NCI-H748 (cell line): Measurements from ENCODE around the gene MAP7D1.
"Not testable (repeated sequence)": the region's sequence is repeated elsewhere in the genome, so short reads cannot be mapped to it uniquely, and the experiment has no call there.

ENCODE experiments used
- DNase-seq: peaks from one replicate; lab custom pipeline; 2025; ENCODE audit not compliant: unreplicated experiment; lab: John Stamatoyannopoulos, UW

Gene MAP7D1

DNA sequence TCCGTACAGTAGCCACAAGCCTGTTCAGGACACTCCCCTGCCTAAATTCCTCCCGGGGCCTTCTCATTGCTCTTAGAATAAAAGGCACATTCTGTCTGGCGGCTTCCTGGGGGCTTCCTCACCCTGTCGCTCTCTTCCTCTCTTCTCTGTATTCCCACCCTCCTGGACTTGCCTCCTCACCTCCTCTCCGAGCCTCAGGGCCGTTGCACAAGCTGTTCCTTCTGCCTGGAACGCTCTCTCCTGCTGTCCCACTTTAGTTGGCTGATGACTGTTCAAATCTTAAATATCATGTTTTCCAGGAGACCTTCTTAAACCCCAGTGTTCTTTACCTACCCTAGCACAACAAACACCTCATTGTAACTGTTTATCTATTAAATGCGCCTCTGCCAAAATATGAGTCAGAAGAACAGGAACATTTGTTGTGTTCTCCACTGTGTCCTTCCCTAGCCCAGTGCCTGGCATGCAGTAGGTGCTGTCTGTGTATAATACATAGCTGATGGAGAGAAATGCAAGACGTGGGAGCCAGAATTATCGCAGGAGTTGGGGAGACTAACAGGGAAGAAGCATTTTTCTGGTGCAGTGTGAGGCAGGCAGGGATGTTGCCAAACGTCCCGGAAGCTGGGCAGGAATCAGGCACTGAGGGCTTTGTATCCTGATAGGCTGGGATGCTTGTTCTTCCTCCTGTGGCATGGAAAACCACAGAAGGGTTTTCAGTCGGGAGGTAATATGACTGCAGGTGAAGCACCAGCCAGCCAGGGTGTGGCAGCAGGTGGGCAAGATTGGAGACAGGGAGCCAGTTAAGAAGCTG is 44.2 kb downstream of the MAP7D1 start:
- no peak for DNase-seq

DNA sequence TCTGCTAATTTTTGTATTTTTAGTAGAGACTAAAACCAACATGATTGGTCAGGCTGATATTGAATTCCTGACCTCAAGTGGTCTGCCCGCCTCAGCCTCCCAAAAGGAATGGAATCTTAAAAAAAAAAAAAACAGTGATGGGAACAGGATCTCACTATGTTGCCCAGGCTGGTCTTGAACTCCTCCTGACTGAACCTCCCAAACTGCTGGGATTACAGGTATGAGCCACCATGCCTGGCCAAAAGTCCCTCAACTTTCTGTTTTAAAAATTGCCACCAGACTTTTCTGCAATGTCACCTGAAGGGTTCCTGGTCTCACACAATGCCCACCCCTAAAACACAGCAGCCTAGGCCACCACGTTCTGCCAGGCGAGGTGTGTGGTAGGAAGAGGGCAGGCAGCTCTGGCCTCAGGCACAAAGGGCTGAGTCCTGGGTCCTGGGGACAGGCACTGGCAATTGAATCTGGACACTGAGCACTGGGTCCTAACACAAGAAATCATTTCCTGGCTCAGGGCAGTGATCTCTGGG is 47.1 kb downstream of the MAP7D1 start:
- DNase-seq, result no peak

DNA sequence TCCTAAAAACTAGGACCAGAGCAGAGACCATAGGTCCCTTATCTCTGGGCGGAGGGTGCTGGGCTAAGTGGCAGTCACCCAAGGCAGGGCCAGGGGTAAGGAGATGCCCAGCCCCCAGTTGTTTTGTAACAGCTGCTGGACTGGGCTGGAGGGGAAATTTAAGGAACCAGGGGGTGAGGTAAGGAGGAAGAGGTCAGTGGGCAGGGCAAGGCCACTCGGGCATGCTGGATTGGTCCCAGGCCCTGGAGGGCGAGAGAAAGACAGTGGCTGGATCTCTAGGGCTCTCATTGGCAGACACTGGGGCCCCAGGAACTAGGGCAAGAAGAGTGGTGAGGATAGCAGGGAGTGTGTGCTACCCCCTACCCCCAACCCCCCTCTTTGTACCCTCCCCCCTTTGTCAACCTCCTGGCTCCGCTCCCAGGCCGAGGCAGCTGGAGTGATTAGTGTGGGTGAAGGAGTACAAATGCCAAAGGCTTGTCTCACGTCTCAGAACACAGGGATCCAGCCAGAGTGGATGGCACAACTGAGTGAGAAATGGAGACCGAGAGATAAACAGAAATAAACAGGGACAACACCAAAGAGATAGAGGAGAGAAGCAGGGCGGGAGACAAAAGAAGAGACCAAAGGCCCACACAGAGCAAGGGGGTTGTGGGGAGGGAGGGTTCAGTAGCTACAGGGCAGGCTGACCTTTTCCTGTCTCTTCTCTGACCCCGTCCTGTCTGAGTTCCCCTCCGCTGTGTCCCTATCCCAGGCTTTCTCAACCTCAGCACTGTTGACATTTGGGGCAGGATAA is 47.8 kb downstream of the MAP7D1 start:
- no peak for DNase-seq

DNA sequence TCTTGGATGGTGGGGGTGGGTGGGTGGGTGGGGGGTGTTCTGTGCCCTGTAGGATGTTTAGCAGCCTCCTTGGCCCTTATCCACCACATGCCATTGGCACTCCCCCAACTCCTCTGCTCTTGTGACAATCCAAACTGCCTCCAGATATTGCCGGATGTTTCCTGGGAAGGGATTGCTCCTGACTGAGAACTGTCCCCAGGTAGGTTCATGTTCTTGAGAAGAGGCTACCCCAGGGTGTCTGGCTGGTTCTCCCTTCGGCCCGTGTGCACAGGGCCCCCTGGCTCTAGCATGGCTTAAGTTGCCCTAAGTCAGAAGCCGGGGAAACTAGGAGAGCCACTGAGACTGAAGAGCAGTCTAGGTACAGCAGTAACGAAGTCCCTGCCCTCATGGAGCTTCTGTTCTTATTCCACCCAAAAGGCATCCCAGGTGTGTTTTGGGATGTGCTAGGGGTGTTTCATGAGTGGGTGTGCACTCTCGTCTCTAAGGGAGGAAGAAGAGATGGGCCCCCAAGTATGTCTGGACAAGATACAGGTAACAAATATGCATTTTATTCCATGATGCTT is 48.5 kb downstream of the MAP7D1 start:
- DNase-seq, result no peak

DNA sequence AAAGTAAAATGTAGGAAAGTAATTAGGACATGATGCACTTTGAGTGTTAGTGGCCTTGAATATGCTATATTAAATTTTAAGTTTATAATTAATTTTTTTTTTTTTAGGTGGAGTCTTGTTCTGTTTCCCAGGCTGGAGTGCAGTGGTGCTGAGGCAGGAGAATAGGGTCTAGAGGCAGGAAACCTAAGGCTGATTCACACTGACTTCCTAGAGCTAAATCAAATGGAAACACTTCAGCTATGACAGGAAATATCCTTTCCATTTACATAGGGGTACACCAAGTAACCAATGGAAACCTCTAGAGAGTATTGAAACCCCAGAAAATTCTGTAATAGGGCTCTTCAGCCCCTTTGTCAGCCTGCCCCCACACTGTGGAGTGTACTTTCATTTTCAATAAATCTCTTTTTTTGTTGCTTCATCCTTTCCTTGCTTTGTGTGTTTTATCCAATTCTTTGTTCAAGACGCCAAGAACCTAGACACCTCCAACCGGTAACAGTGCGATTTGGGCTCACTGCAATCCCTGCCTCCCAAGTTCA is 50.4 kb downstream of the MAP7D1 start:
- no peak for DNase-seq

DNA sequence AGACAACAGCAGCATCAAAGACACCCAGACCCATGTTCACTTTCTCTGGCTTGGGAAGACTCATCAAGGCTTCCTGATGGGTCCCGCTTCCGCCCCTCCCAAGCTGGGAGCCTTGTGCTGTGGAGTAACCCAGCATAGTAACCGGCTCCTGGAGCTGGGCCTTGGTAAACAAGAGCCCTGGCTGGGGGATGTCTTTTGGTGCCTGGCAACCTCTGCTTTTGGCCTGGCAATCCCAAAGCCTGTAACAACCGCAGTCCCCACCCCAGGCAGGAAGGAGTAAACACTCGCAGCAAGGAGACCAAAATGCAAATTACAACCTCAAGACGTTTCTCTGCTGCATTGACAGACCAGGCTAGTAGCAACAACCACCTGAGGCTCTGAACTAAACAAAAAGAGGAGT is 51.4 kb downstream of the MAP7D1 start:
- DNase-seq, result no peak

DNA sequence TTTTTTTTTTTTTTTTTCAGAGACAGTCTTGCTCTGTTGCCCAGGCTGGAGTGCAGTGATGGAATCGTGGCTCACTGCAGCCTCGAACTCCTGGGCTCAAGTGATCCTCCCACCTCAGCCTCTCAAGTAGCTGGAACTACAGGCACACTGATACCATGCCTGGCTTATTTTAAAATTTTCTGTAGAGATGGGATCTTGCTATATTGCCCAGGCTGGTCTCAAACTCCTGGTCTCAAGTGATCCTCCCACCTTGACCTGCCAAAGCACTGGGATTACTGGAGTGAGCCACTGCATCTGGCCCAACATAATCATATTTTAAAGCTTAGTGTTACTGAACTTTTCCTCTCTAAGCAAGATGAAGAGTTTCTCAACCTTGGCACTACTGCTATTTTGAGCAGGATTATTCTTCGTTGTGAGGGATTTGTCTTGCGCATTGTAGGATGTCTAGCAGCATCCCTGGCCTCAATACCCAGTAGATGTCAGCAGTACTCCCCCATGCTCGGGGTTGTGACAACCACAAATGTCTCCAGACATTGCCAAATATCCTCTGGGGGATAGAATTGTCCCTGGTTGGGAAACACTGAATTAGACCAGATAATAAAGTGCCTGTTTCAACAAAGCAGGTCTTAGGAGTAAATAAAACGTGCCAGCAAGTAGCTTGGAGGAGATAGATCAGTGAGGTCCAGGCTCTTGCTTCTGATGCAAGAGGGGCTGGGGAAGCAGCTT is 53.2 kb downstream of the MAP7D1 start:
- no peak for DNase-seq

DNA sequence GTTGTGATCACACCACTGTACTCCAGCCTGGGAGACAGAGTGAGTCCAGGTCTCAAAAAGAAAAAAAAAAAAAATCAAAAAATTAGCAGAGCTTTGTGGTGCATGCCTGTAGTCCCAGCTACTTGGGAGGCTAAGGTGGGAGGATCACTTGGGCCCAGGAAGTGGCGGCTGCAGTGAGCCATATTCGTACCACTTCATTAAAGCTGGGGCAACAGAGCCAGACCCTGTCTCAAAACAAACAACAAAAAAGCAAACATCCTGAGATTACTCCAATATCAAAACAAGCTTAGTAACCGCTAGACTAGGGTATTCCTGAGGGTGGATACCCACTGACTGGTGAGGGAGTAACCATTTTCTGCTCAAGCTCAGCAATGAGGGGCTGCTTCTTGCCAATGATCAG is 55.3 kb downstream of the MAP7D1 start:
- no peak for DNase-seq

DNA sequence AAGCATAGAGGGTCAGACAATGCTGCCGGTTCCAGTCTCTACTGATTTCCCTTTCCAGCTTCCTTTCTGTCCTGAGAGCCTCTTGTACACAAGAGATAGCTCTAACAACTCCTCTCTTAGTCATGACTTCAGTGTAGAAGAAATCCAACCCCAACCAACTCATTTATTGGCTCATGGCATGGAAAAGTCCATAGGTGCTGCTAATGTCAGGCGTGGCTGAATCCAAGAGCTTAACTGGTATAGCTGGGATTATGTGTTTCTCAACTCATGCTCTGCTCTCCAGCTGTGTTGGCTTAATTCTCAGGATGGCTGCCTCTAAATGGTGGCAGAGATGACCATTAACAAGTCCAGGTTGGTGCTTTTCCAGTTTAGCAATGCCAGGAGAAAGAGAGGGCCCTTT is 55.9 kb downstream of the MAP7D1 start:
- DNase-seq, result no peak

DNA sequence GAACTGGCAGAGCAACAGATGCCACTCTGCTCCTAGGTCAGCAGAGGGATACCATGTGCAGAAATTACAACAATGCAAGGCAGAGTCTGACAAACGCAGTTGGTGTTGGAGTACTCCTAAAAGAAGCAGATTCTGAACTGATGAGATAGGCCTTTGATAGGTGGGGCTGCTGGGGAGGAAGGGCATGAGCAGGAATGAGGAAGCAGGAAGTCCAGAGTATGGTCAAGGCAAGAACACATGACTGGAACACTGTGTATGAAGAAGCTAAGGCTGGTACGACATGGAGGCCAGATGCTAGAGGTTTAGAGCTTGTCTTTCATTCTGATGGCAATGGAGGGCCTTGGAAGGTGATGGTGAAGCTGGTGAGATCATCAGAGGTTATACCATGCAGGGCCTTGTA is 56.8 kb downstream of the MAP7D1 start:
- DNase-seq, result no peak

DNA sequence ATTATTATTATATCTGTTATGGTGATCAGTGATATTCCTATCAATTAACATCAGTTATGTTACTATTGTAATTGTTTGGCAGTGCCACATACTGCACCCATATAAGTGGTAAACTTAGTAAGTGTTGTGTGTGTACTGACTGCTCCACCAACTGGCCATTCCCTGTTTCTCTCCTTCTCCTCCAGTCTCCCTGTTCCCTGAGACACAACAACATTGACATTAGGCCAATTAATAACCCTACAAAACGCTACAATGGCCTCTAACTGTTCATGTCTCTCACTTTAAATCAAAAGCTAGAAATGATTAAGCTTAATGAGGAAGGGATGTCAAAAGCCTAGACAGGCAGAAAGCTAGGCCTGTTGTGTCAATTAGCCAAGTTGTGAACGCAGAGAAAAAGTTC is 61.7 kb downstream of the MAP7D1 start:
- DNase-seq, result no peak

DNA sequence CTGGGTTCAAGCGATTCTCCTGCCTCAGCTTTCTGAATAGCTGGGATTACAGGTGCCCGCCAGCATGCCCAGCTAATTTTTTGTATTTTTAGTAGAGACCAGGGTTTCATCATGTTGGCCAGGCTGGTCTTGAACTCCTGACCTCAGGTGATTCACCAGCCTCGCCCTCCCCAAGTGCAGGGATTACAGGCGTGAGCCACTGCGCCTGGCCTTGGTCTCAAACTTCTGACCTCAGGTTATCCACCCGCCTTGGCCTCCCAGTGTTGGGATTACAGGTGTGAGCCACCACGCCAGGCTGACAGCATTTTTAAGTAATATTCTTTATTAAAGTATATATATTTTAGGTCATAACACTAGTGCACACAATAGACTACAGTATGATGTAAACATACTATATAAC is 65.9 kb downstream of the MAP7D1 start:
- not testable (repeated sequence) for DNase-seq

DNA sequence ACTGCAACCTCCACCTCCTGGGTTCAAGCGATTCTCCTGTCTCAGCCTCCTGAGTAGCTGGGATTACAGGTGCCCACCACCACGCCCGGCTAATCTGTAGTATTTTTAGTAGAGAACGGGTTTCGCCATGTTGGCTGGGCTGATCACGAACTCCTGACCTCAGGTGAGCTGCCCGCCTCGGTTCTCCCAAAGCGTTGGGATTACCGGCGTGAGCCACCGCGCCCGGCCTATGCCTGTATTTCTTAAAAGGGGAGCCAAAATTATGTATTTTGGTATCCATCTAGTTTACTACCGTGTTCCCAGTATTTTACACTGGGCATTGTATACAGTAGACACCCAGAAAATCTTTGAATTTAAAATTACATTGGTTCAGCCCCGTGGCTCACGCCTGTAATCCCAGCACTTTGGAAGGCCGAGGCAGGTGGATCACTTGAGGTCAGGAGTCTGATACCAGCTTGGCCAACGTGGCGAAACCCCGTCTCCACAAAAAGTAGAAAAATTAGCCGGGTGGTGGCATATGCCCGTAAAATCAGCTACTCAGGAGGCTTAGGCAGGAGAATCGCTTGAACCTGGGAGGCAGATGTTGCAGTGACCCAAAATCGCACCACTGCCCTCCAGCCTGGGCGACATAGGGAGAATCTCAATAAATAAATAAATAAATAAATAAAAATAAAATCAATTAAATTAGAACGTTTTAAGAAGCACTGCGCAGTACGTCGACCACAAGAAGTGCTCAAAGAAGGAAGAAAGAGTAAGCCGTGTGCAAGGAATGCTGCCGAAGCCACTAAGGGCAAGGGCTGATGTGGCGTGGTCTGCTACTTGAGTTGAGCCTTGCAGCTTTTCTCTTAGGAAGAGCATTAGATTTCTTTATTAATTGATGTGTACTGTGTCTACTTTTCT is 66.8 kb downstream of the MAP7D1 start:
- DNase-seq, result no peak

DNA sequence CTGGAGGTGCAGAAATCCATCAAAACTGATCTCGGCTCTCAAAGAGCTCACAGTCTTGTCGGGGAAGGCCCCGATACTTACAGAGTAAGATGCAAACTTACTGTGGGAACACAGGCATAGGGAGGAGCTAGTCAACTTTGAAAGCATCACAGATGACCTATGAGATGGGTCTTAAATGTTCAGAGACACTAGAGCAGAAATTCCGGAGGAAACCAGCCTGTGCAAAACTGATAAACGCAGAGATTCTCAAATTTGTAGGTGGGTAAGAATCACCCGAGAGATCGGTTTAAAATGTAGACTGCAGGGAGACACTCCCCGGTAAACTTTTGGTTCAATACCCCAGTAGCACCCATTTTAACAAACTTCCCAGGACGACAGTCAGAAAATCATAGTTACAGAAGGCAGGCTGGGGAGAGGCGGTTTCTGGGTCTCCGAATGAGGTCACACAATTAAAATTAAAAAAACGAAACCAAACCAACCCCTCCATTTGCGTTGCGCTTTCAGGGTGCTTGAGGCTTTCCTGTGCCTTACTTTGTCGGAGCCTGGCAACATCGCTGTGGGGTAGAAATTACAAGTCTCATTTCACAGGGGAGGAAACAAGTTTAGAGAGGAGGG is 67.5 kb downstream of the MAP7D1 start:
- peak; percentile 23 for DNase-seq

DNA sequence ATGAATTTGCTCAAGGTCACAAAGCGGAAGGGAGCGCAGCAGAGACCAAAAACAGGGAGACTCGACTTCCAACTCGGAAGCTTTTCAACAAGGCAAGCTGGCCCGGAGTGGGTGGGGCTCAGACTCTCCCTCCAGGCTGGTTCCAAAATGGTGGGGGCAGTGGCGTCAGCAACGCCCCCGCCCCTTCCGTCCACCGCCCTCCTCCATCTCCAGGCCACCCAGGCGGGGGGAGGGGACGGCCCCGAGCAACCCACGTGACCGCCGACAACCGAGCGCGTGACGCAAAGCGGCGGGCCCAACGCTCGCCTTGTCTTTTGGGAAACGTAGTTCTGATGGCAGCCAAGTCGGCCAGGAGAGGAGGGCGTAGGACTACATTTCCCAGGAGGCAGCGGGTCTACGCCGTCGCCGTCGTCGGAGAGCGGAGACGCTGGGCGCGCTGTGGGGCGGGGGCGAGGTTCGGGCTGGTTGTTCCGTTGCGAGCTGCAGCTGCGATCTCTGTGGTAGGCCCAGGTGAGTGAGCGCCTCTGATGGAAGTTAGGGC is 68.1 kb downstream of the MAP7D1 start, which contains the start of gene THRAP3:
THRAP3 (plus strand) TSS at position 448 of the 541 bp plus-strand sequence. CDS start 58,121 bp downstream, outside the sequence.
- peak; percentile 98 for DNase-seq

DNA sequence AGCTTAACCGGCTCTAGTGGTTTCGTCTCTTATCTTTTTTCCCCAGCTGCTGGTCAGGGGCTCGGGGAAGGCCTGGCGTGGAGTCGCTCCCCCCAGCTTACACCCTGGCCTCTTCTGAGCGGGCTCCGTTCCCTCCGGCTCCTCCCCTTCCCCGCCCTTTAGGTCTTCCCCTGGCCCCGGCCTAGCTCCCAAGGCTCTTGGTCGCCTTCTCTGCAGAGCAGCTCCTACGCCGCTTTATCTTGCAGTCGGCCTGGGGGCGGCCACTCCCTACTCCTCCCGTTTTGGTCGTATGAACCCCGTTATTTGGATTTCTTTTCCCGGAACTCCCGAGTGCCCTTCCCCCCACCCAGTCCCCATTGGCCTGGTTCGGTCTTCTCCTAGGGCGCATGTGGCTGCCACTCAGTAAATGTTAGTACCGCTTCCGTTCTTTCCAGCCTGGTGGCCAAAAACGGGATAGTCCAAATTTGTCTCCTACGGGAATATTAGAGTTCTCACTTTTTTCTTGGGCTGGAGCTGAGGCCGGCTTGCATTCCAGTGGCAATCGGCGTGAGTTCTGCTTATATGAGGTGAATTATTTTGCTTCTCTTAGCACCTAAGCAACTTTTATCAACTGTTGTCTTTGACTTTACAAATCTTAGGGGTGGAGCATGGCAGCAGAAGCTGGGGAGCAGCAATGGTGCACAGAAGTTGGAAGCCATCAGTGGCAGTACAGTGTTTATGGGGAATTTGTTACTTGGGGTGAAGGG is 68.8 kb downstream of the MAP7D1 start:
- peak; percentile 79 for DNase-seq

DNA sequence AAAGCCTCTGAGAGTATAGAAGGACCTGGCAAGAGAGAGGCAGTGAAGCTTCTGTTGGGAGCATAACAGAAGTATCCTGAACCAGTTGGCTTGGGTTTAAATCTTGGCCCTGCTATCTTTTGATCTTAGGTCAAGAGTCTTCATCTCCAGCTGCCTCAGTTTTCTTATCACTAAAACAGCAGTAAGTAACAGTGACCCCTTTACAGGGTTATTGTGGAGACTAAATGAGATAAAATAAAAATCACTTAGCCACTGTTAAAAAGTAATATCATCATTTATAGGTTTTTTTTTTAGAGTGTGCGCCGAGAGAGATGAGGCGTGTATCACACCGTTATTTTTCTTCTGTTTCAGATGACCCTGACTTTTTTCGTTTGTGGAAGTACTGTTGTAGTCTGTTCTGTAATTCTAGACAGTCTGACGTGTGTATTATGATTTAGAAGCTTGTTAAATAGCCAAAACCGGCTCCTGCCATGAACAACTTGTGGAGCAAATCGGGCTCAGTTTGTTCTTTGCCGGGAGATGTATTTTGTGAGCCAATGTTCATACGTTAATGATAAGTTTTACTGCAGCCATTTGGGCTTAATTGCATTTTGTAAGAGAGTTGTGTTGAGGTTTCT is 69.4 kb downstream of the MAP7D1 start:
- DNase-seq, result no peak

DNA sequence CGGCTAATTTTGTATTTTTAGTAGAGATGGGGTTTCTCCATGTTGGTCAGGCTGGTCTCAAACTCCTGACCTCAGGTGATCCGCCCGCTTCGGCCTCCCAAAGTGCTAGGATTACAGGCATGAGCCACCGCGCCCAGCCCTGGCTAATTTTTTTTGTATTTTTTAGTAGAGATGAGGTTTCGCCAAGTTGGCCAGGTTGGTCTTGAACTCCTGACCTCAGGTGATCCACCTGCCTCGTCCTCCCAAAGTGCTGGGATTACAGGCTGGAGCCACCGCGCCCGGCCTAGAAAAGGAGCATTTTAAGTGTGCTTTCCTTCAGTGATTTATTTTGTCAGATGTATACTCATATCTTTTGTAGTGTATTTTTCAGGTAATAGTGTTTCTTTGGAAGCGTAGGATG is 74.3 kb downstream of the MAP7D1 start:
- DNase-seq, result not testable (repeated sequence)
